ENCODE results near the gene MATN3. TPM values are rescaled to one million over a fixed set of nuclear protein-coding genes. Genes with fewer than 3 reads are reported as not detected.

The MATN3 gene
- total RNA-seq, 1 donor from 2014 or later = 0.32 TPM

DNA sequence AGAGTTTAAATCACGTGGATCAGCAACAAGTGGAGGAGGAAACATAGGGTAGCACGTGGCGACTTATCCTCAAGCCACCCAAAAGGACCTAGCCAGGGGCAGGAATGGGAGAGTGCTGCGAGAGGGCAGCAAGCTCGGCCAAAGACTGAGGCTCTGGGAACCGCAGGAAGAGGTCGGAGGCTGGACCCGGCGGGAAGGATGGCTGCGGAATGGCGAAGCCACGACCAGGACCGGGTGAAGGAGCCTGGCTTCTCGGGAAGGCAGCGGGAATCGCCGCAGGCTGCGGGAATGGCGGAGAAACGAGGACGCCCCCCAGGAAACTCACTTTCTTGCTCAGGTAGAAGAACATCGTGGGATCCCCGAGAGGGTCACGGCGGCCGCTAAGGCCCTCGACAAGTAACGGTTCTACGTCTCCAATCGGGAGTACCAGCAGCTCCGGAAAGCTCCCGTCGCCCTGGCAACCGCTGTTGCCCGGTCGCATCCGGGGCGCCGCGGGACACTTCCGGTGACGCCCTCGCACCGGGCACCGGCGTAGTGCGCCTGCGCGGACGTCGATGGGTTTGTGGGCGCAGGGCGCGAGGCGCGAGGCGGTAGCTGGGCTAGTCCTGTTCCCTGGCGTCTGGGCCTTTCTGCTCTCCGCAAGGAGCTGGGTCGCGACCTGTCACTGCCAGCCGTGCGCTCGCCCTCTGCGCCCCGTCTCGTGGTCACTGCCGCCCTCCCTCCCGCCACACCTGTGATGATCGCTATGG is 22.6 kb downstream of the MATN3 start, which contains the start of gene WDR35:
Gene WDR35 (minus strand): TSS at position 439 of the 749 bp plus-strand sequence. CDS start 90 bp downstream, at position 349.
- peaks cover 6% of the 10 kb centered on the region for H3K4me1 Mint-ChIP-seq (ENCODE audit: low read depth, unreplicated experiment)

DNA sequence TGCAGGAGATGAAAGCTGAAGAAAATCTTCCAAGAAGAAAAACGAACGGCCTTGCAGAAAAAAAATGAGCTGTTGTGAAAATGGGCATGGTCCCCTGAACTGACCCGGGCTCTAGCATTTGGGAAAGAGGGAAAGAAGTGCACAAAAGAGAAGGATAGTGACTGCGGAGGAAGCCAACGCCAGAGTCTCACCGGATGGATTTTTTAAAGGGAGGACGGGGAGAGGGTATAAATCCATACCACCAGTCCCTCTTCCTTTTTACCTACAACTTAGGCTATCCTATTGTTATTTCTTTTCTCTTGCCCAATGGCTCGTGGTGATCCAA is 23.2 kb downstream of the MATN3 start:
- DNase-seq = no peak
- Mint-ChIP-seq H3K36me3 (ENCODE audit: unreplicated experiment) (no peaks in the 10 kb centered on the region), H3K4me3 (ENCODE audit: unreplicated experiment) (peak overlapping the region; percentile 96), H3K9me3 (ENCODE audit: unreplicated experiment) (no peaks in the 10 kb centered on the region), H3K4me1 (ENCODE audit: low read depth, unreplicated experiment) (peaks cover 6% of the 10 kb centered on the region), H3K27me3 (ENCODE audit: unreplicated experiment) (no peaks in the 10 kb centered on the region), H3K27ac (ENCODE audit: unreplicated experiment) (peak overlapping the region; percentile 45)
- TF ChIP-seq, protein P1, sequence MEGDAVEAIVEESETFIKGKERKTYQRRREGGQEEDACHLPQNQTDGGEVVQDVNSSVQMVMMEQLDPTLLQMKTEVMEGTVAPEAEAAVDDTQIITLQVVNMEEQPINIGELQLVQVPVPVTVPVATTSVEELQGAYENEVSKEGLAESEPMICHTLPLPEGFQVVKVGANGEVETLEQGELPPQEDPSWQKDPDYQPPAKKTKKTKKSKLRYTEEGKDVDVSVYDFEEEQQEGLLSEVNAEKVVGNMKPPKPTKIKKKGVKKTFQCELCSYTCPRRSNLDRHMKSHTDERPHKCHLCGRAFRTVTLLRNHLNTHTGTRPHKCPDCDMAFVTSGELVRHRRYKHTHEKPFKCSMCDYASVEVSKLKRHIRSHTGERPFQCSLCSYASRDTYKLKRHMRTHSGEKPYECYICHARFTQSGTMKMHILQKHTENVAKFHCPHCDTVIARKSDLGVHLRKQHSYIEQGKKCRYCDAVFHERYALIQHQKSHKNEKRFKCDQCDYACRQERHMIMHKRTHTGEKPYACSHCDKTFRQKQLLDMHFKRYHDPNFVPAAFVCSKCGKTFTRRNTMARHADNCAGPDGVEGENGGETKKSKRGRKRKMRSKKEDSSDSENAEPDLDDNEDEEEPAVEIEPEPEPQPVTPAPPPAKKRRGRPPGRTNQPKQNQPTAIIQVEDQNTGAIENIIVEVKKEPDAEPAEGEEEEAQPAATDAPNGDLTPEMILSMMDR (IDR thresholded peaks at IDR 0.05; ENCODE audit: partially characterized antibody, unreplicated experiment) = no peak

More for the DNA sequence above, 22.6 kb downstream of the MATN3 start, which contains the start of gene WDR35:
- no peaks in the 10 kb centered on the region for H3K27me3 Mint-ChIP-seq (ENCODE audit: unreplicated experiment)
- peak within 1 kb of the TSS; percentile 75 for H3K27ac Mint-ChIP-seq (ENCODE audit: unreplicated experiment)
- H3K4me3 Mint-ChIP-seq (ENCODE audit: unreplicated experiment) = peak within 1 kb of the TSS; percentile 96
- peak; percentile 98 for DNase-seq
- no peaks in the 10 kb centered on the region for H3K9me3 Mint-ChIP-seq (ENCODE audit: unreplicated experiment)
- TF ChIP-seq, protein P1 (IDR thresholded peaks at IDR 0.05; ENCODE audit: partially characterized antibody, unreplicated experiment) = no peak
- no peaks in the 10 kb centered on the region for H3K36me3 Mint-ChIP-seq (ENCODE audit: unreplicated experiment)

DNA sequence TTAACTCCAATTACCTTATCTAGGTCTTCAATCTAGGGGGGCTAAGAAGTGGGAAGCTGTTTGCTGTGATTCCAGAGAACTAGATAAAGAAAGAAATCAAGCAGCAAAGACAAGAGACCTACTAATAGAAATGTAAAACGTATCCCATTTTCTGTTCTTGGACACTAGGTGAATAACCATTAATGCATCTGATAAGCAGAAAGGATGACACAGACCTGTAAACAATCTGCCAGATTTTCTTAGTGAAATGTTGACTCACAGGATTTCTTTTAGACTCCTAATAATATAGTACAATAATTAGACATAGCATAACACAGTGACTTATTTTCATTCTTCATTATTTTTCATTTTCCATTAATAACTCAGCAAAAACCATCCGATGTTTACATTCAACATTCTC is 23.9 kb downstream of the MATN3 start:
- no peak for DNase-seq
- Mint-ChIP-seq H3K4me1 (ENCODE audit: low read depth, unreplicated experiment) (peaks cover 6% of the 10 kb centered on the region), H3K4me3 (ENCODE audit: unreplicated experiment) (peak overlapping the region; percentile 96), H3K27me3 (ENCODE audit: unreplicated experiment) (no peaks in the 10 kb centered on the region), H3K9me3 (ENCODE audit: unreplicated experiment) (no peaks in the 10 kb centered on the region), H3K27ac (ENCODE audit: unreplicated experiment) (no peak overlapping the region), H3K36me3 (ENCODE audit: unreplicated experiment) (no peaks in the 10 kb centered on the region)
- TF ChIP-seq, protein P1 (IDR thresholded peaks at IDR 0.05; ENCODE audit: partially characterized antibody, unreplicated experiment) = no peak

DNA sequence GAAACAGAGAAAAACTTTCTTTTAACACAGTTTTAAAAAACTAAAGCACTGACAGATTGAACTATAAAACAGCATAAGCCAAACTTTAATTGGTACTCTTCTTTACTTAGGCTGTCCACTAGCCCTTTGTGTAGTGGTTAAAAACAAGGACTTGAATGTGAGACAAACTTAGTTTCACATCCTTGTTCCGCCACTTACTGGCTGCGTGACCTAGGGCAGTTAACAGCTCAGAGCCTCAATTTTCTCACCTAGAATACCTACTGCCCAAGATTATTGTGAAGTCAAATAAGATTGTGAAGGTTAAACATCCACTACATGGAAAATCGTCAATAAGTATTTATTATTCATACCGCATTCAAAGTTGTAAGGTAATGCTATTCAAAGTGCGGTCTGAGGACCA is 24.5 kb downstream of the MATN3 start:
- Mint-ChIP-seq H3K4me1 (ENCODE audit: low read depth, unreplicated experiment) (peaks cover 6% of the 10 kb centered on the region), H3K4me3 (ENCODE audit: unreplicated experiment) (no peak overlapping the region), H3K27ac (ENCODE audit: unreplicated experiment) (no peak overlapping the region), H3K27me3 (ENCODE audit: unreplicated experiment) (no peaks in the 10 kb centered on the region), H3K36me3 (ENCODE audit: unreplicated experiment) (no peaks in the 10 kb centered on the region), H3K9me3 (ENCODE audit: unreplicated experiment) (no peaks in the 10 kb centered on the region)
- no peak for DNase-seq
- TF ChIP-seq, protein P1 (IDR thresholded peaks at IDR 0.05; ENCODE audit: partially characterized antibody, unreplicated experiment) = no peak

DNA sequence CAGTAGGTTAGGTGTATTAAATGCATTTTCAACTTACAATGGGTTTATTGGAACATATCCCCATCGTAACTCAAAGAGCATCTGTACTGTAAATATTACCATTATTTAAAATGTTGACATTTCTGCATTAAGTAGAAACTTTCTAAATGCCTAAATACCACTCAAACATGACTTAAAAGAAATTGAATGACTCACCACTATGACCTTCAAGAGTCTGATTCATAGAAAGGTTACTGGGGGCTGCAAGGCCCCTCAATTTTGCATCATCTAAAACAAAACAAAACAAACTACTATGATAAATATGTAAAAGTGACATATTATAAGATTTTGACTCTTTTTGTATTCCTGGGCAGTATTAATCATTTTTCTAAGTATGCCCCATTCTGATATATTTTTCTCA is 30.2 kb downstream of the MATN3 start:
- Mint-ChIP-seq H3K9me3 (ENCODE audit: unreplicated experiment) (no peaks in the 10 kb centered on the region), H3K27ac (ENCODE audit: unreplicated experiment) (no peak overlapping the region), H3K4me1 (ENCODE audit: low read depth, unreplicated experiment) (peaks cover 2% of the 10 kb centered on the region)

More for the DNA sequence above, 30.2 kb downstream of the MATN3 start:
- TF ChIP-seq, protein P1 (IDR thresholded peaks at IDR 0.05; ENCODE audit: partially characterized antibody, unreplicated experiment) = no peak
- no peaks in the 10 kb centered on the region for H3K36me3 Mint-ChIP-seq (ENCODE audit: unreplicated experiment)
- no peak overlapping the region for H3K4me3 Mint-ChIP-seq (ENCODE audit: unreplicated experiment)
- no peaks in the 10 kb centered on the region for H3K27me3 Mint-ChIP-seq (ENCODE audit: unreplicated experiment)
- DNase-seq = no peak
